MM.1S (cell line): Measurements from ENCODE around the gene ENTREP3.

Experiments
- DNase-seq: peaks from one replicate; pipeline ENCODE4 v3.0.0-alpha.2; 2015
- H2AFZ ChIP-seq: fragments of 300-600 bp; sonication (generic); 2 replicates; pipeline ENCODE4 v1.6.0; 2016; ENCODE audit warnings: antibody characterized with exemption, low read length
- H3F3A ChIP-seq: fragments of 300-600 bp; sonication (generic); 2 replicates; pipeline ENCODE4 v1.6.1; 2016; ENCODE audit warnings: mild to moderate bottlenecking, antibody characterized with exemption, low read length, moderate library complexity, mixed read lengths; ENCODE audit not compliant: insufficient read depth
- H3K27ac ChIP-seq: fragments of 300-600 bp; sonication (generic); 2 replicates; pipeline ENCODE4 v1.5.1; 2016; ENCODE audit warnings: mild to moderate bottlenecking, low read length
- H3K27me3 ChIP-seq: fragments of 300-600 bp; sonication (generic); replicated peaks from 2 replicates; pipeline ENCODE4 v1.6.0; 2016; ENCODE audit warnings: low read length; ENCODE audit not compliant: insufficient read depth
- H3K36me3 ChIP-seq: fragments of 300-600 bp; sonication (generic); replicated peaks from 2 replicates; pipeline ENCODE4 v1.6.1; 2016; ENCODE audit warnings: mild to moderate bottlenecking, low read length, mixed read lengths; ENCODE audit not compliant: insufficient read depth
- H3K4me1 ChIP-seq: fragments of 300-600 bp; sonication (generic); 2 replicates; pipeline ENCODE4 v1.6.1; 2016; ENCODE audit warnings: low read length, mixed read lengths
- H3K4me2 ChIP-seq: fragments of 300-600 bp; sonication (generic); 2 replicates; pipeline ENCODE4 v1.6.0; 2016; ENCODE audit warnings: low read depth, low read length
- H3K4me3 ChIP-seq: fragments of 300-600 bp; sonication (generic); 2 replicates; pipeline ENCODE4 v1.5.1; 2016; ENCODE audit warnings: low read length, mixed read lengths
- H3K79me2 ChIP-seq: fragments of 300-600 bp; sonication (generic); 2 replicates; pipeline ENCODE4 v1.6.1; 2016; ENCODE audit warnings: mixed run types, low read length, mixed read lengths
- H3K9ac ChIP-seq: fragments of 300-600 bp; sonication (generic); 2 replicates; pipeline ENCODE4 v1.6.1; 2016; ENCODE audit warnings: low read length, mixed read lengths
- H3K9me2 ChIP-seq: fragments of 300-600 bp; sonication (generic); replicated peaks from 2 replicates; pipeline ENCODE4 v1.6.1; 2016; ENCODE audit warnings: mild to moderate bottlenecking, low read length, mixed read lengths; ENCODE audit not compliant: insufficient read depth
- H3K9me3 ChIP-seq: fragments of 300-600 bp; sonication (generic); replicated peaks from 2 replicates; pipeline ENCODE4 v1.6.1; 2016; ENCODE audit warnings: mild to moderate bottlenecking, low read length, mixed read lengths; ENCODE audit not compliant: insufficient read depth
- H4K20me1 ChIP-seq: fragments of 300-600 bp; sonication (generic); 2 replicates; pipeline ENCODE4 v1.6.1; 2016; ENCODE audit warnings: mild to moderate bottlenecking, low read length, moderate library complexity, mixed read lengths; ENCODE audit not compliant: insufficient read depth
- CTCF ChIP-seq: fragments of 300-600 bp; sonication (generic); IDR thresholded peaks from 2 replicates; pipeline ENCODE4 v1.5.1; 2016; ENCODE audit warnings: antibody characterized with exemption, low read length, mixed read lengths
- EZH2 ChIP-seq: fragments of 300-600 bp; sonication (generic); optimal IDR thresholded peaks from 2 replicates; pipeline ENCODE3; 2017; ENCODE audit warnings: low read depth, mild to moderate bottlenecking, antibody characterized with exemption, low read length, mixed read lengths
- EZH2phosphoT487 ChIP-seq: fragments of 300-600 bp; sonication (generic); IDR thresholded peaks from 2 replicates; pipeline ENCODE4 v1.6.1; 2018; ENCODE audit warnings: antibody characterized with exemption, low read length

The ENTREP3 gene

GRCh38 chr1:155261493-155261851, 6.2 kb upstream of the ENTREP3 start:
- peaks cover 25% of the 10 kb centered on the region for H3K79me2 ChIP-seq
- H3K36me3 ChIP-seq: peaks cover 10% of the 10 kb centered on the region; the same call in 1 of the 2 replicates
- DNase-seq: peak; percentile 45
- no peaks in the 10 kb centered on the region for H3K27me3 ChIP-seq
- peak overlapping the region; percentile 39; the same call in 1 of the 2 replicates for H3K27ac ChIP-seq
- H3K4me2 ChIP-seq: peak overlapping the region; percentile 86
- H4K20me1 ChIP-seq: no peaks in the 10 kb centered on the region
- H3K4me1 ChIP-seq: peaks cover 13% of the 10 kb centered on the region; the same call in 1 of the 2 replicates
- H3K9me2 ChIP-seq: no peaks in the 10 kb centered on the region
- peaks cover 41% of the 10 kb centered on the region for H3F3A ChIP-seq
- no peak for TF ChIP-seq EZH2phosphoT487
- TF ChIP-seq EZH2: no peak
- TF ChIP-seq CTCF: no peak
- peak overlapping the region; percentile 90 for H3K4me3 ChIP-seq
- H2AFZ ChIP-seq: peak overlapping the region; percentile 68
- no peaks in the 10 kb centered on the region for H3K9me3 ChIP-seq
- peak overlapping the region; percentile 79 for H3K9ac ChIP-seq

DNA sequence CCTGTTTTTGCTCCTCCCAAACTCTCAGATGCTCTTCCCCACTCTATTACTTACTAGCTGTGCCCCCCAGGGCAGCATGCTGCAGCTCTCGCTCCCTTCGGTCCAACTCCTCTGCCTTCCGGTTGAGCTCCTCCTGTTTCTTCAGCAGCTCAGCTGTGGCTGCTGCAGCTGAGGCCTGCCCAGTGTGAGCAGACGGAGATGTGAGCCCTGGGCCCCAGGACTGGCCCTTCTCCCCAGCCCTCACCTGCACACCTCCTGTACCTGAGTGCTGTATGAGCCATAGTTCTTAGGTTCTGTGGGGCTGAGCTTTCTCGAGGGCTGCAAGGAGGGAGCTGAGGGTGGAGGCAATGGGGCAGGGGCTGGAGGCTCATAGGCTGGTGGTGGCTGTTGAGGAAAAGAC, 5.0 kb upstream of the ENTREP3 start:
- H3K36me3 ChIP-seq: 0 out of 2 replicates have a peak, but pooled peaks cover 2% of the 10 kb centered on the region

GRCh38 chr1:155256058-155256852, 972 bp upstream of the ENTREP3 start:
- H3K9me2 ChIP-seq: no peaks in the 10 kb centered on the region
- H3K36me3 ChIP-seq: 0 out of 2 replicates have a peak, but pooled peaks cover 2% of the 10 kb centered on the region
- no peak for TF ChIP-seq CTCF
- no peak for TF ChIP-seq EZH2
- no peak for TF ChIP-seq EZH2phosphoT487
- peaks cover 16% of the 10 kb centered on the region for H3F3A ChIP-seq
- no peak for DNase-seq
- H3K4me3 ChIP-seq: no peak overlapping the region
- H3K4me2 ChIP-seq: peak overlapping the region; percentile 95; the same call in 1 of the 2 replicates
- no peak overlapping the region for H3K9ac ChIP-seq
- no peaks in the 10 kb centered on the region for H3K9me3 ChIP-seq
- no peaks in the 10 kb centered on the region for H4K20me1 ChIP-seq
- H3K27me3 ChIP-seq: no peaks in the 10 kb centered on the region
- no peak overlapping the region for H2AFZ ChIP-seq
- H3K27ac ChIP-seq: no peak overlapping the region
- peaks cover 14% of the 10 kb centered on the region for H3K4me1 ChIP-seq
- H3K79me2 ChIP-seq: peaks cover 24% of the 10 kb centered on the region

More for the DNA sequence above, 5.0 kb upstream of the ENTREP3 start:
- Histone ChIP-seq H3K9ac (no peak overlapping the region), H3K4me2 (no peak overlapping the region), H3K27me3 (no peaks in the 10 kb centered on the region), H3F3A (peaks cover 37% of the 10 kb centered on the region), H3K79me2 (peaks cover 25% of the 10 kb centered on the region), H3K4me1 (peaks cover 13% of the 10 kb centered on the region; the same call in 1 of the 2 replicates), H3K9me2 (no peaks in the 10 kb centered on the region), H3K27ac (no peak overlapping the region), H3K9me3 (no peaks in the 10 kb centered on the region), H4K20me1 (no peaks in the 10 kb centered on the region), H2AFZ (no peak overlapping the region), H3K4me3 (no peak overlapping the region)
- no peak for DNase-seq
- TF ChIP-seq CTCF (no peak), EZH2phosphoT487 (no peak), EZH2 (no peak)
